ENCODE data around the gene HIC1. TPM values are rescaled to one million over a fixed set of nuclear protein-coding genes. Genes with fewer than 3 reads are reported as not detected.

The HIC1 gene
- total RNA-seq, 1 donor from 2014 or later, result 19.0 TPM

- no peak for DNase-seq (ENCODE audit: low spot score)
Measured at GRCh38 chr17:2060681-2061440, 6.0 kb downstream of the HIC1 start.

- no peak for DNase-seq (ENCODE audit: low spot score)
Measured at GRCh38 chr17:2061441-2061958, 6.6 kb downstream of the HIC1 start.

GRCh38 chr17:2062571-2063183, 7.8 kb downstream of the HIC1 start:
- peak; percentile 78 for DNase-seq (ENCODE audit: low spot score)

GRCh38 chr17:2063261-2064146, 8.6 kb downstream of the HIC1 start:
- peak; percentile 79 for DNase-seq (ENCODE audit: low spot score)

GRCh38 chr17:2064147-2064489, 9.2 kb downstream of the HIC1 start:
- DNase-seq (ENCODE audit: low spot score), result no peak

GRCh38 chr17:2064520-2064971, 9.6 kb downstream of the HIC1 start:
- DNase-seq (ENCODE audit: low spot score), result no peak

GRCh38 chr17:2064980-2065785, 10.3 kb downstream of the HIC1 start:
- DNase-seq (ENCODE audit: low spot score), result no peak

GRCh38 chr17:2065949-2066400, 11.1 kb downstream of the HIC1 start:
- DNase-seq (ENCODE audit: low spot score), result no peak

GRCh38 chr17:2067048-2067561, 12.2 kb downstream of the HIC1 start:
- DNase-seq (ENCODE audit: low spot score), result no peak

GRCh38 chr17:2067608-2068024, 12.7 kb downstream of the HIC1 start:
- DNase-seq (ENCODE audit: low spot score), result no peak

GRCh38 chr17:2068031-2068518, 13.2 kb downstream of the HIC1 start:
- no peak for DNase-seq (ENCODE audit: low spot score)

- DNase-seq (ENCODE audit: low spot score), result peak; percentile 93
Measured at GRCh38 chr17:2068519-2069051, 13.7 kb downstream of the HIC1 start.

- no peak for DNase-seq (ENCODE audit: low spot score)
Measured at GRCh38 chr17:2070241-2071023, 15.5 kb downstream of the HIC1 start.

- DNase-seq (ENCODE audit: low spot score), result no peak
Measured at GRCh38 chr17:2071024-2071385, 16.1 kb downstream of the HIC1 start.

- DNase-seq (ENCODE audit: low spot score), result no peak
Measured at GRCh38 chr17:2071455-2072281, 16.8 kb downstream of the HIC1 start.

GRCh38 chr17:2074919-2075318, 20.0 kb downstream of the HIC1 start:
- no peak for DNase-seq (ENCODE audit: low spot score)

- peak; percentile 93 for DNase-seq (ENCODE audit: low spot score)
Measured at GRCh38 chr17:2075336-2076086, 20.6 kb downstream of the HIC1 start.

Measured in umbilical cord (tissue), 2 donors.